ENCODE results near the gene ATP8B4. TPM values are rescaled to one million over a fixed set of nuclear protein-coding genes. Genes with fewer than 3 reads are reported as not detected.

The ATP8B4 gene
- total RNA-seq, 1 donor = 0.99 TPM

- H3K4me3 ChIP-seq (ENCODE audit: low read depth, low read length) = no peak overlapping the region
- peak; percentile 46 for DNase-seq (ENCODE audit: low read depth)
- no peak for TF ChIP-seq CTCF (IDR thresholded peaks at IDR 0.05; ENCODE audit: insufficient read depth, low read length)
These were observed 214.7 kb downstream of the ATP8B4 start for GRCh38 chr15:49904296-49904695.

- H3K4me3 ChIP-seq (ENCODE audit: low read depth, low read length) = no peak overlapping the region
- TF ChIP-seq CTCF (IDR thresholded peaks at IDR 0.05; ENCODE audit: insufficient read depth, low read length) = no peak
These were observed 216.1 kb downstream of the ATP8B4 start for GRCh38 chr15:49902685-49903501.

GRCh38 chr15:49901996-49902684 is 216.9 kb downstream of the ATP8B4 start:
- DNase-seq (ENCODE audit: low read depth) = peak; percentile 91
- TF ChIP-seq CTCF (IDR thresholded peaks at IDR 0.05; ENCODE audit: insufficient read depth, low read length) = peak; percentile 55
- no peak overlapping the region for H3K4me3 ChIP-seq (ENCODE audit: low read depth, low read length)

More at GRCh38 chr15:49902685-49903501, 216.1 kb downstream of the ATP8B4 start:
- peak; percentile 95 for DNase-seq (ENCODE audit: low read depth)

GRCh38 chr15:49901321-49901720 is 217.7 kb downstream of the ATP8B4 start:
- no peak for TF ChIP-seq CTCF (IDR thresholded peaks at IDR 0.05; ENCODE audit: insufficient read depth, low read length)
- peak; percentile 28 for DNase-seq (ENCODE audit: low read depth)
- no peak overlapping the region for H3K4me3 ChIP-seq (ENCODE audit: low read depth, low read length)

- TF ChIP-seq CTCF (IDR thresholded peaks at IDR 0.05; ENCODE audit: insufficient read depth, low read length) = no peak
- no peak for DNase-seq (ENCODE audit: low read depth)
- no peak overlapping the region for H3K4me3 ChIP-seq (ENCODE audit: low read depth, low read length)
These were observed 218.2 kb downstream of the ATP8B4 start for GRCh38 chr15:49900903-49901235.

GRCh38 chr15:49900006-49900902 is 218.8 kb downstream of the ATP8B4 start:
- no peak overlapping the region for H3K4me3 ChIP-seq (ENCODE audit: low read depth, low read length)
- no peak for TF ChIP-seq CTCF (IDR thresholded peaks at IDR 0.05; ENCODE audit: insufficient read depth, low read length)
- DNase-seq (ENCODE audit: low read depth) = peak; percentile 41
